HepG2 (cell line): ENCODE data around the gene ZG16B. TPM values are rescaled to one million over a fixed set of nuclear protein-coding genes. Genes with fewer than 3 reads are reported as not detected.

Source experiments
- ATAC-seq: fragments of 200-7000 bp; cut with Tn5 transposase; 3 replicates; pipeline ENCODE4 v1.9.1; 2020; ENCODE audit warnings: mild to moderate bottlenecking, moderate library complexity
- BruUV-seq: library from RNA; stranded (reverse); fragments of 400-500 nt; replicated peaks from 2 replicates; lab custom pipeline; 2021; lab: Mats Ljungman, UMichigan
- CTCF ChIA-PET: fragments of 300-600 bp; formaldehyde crosslinking; extraction: SDS; loops from one replicate; lab custom pipeline; 2021; ENCODE audit warnings: low total read pairs, inconsistent platforms, low intra/inter-chr PET ratio; lab: Yijun Ruan, JAX
- POLR2A ChIA-PET: fragments of 350-600 bp; sonication (Branson Sonifier 250); formaldehyde crosslinking; loops from one replicate; lab custom pipeline; 2020; ENCODE audit warnings: antibody characterized with exemption, inconsistent platforms; lab: Yijun Ruan, JAX
- DNase-seq: peaks from one replicate; pipeline ENCODE4 v3.0.0-alpha.2; 2015; ENCODE audit warnings: low spot score
- FAIRE-seq: peaks from 3 replicates; lab custom pipeline; 2011; peaks lifted over from hg19 to GRCh38; lab: Jason Lieb, UNC
- H2AFZ ChIP-seq: one replicate; pipeline ENCODE4 v1.6.1; 2011; ENCODE audit warnings: low read length, inconsistent platforms
- H3K27ac ChIP-seq: fragments of 300-600 bp; 3 replicates; pipeline ENCODE4 v1.8.0; 2011; ENCODE audit warnings: mixed run types, mild to moderate bottlenecking, mixed read lengths, low read length, inconsistent platforms; ENCODE audit not compliant: insufficient read depth; ENCODE audit errors: extremely low read length
- H3K27me3 ChIP-seq, 2 experiments: fragments of 200-600 bp in 1 of 2; 2 replicates in 1 of 2; 3 replicates in 1 of 2; pipeline versions ENCODE4 v1.6.0 to v1.8.0; 2011; ENCODE audit warnings: low read length in 2 of 2, mild to moderate bottlenecking in 2 of 2, moderate library complexity in 2 of 2, inconsistent platforms in 1 of 2; ENCODE audit not compliant: insufficient read depth in 2 of 2, control insufficient read depth in 1 of 2
- H3K36me3 ChIP-seq, 2 experiments: fragments of 200-600 bp in 1 of 2; replicated peaks in 1 of 2; 2 replicates in 1 of 2; 3 replicates in 1 of 2; pipeline versions ENCODE4 v1.5.1 to v1.8.0; 2011; ENCODE audit warnings: low read length in 2 of 2, inconsistent platforms in 1 of 2; ENCODE audit not compliant: insufficient read depth in 2 of 2, control insufficient read depth in 1 of 2
- H3K4me1 ChIP-seq: 2 replicates; pipeline ENCODE4 v1.5.1; 2012; ENCODE audit warnings: low read length, inconsistent platforms; ENCODE audit not compliant: insufficient read depth
- H3K4me2 ChIP-seq: 2 replicates; pipeline ENCODE4 v1.6.0; 2011; ENCODE audit warnings: low read depth, low read length, inconsistent platforms
- H3K4me3 ChIP-seq, 3 experiments: fragments of 200-600 bp in 1 of 3; sonication (generic), shearing (Covaris generic) in 1 of 3; replicated peaks in 1 of 3; 2 replicates each; pipeline ENCODE4 v1.5.1; 2011 to 2016; ENCODE audit warnings: low read length in 3 of 3, inconsistent platforms in 2 of 3, low read depth in 2 of 3, mild to moderate bottlenecking in 2 of 3, control low read depth in 1 of 3, mixed read lengths in 1 of 3; ENCODE audit not compliant: insufficient read depth in 1 of 3
- H3K79me2 ChIP-seq: one replicate; pipeline ENCODE4 v1.6.1; 2011; ENCODE audit warnings: low read length, inconsistent platforms; ENCODE audit not compliant: insufficient read depth
- H3K9ac ChIP-seq: 2 replicates; pipeline ENCODE4 v1.6.0; 2011; ENCODE audit warnings: mild to moderate bottlenecking, low read depth, low read length, inconsistent platforms; ENCODE audit not compliant: insufficient read depth
- H3K9me3 ChIP-seq: 2 replicates; pipeline ENCODE4 v1.5.1; 2012; ENCODE audit warnings: mild to moderate bottlenecking, low read length
- H4K20me1 ChIP-seq: 2 replicates; pipeline ENCODE4 v1.6.0; 2011; ENCODE audit warnings: inconsistent platforms, mild to moderate bottlenecking, low read length, moderate library complexity; ENCODE audit not compliant: insufficient read depth
- CHCHD3 ChIP-seq: sonication (generic); formaldehyde crosslinking; IDR thresholded peaks from 2 replicates; pipeline ENCODE4 v1.8.0; 2022; ENCODE audit warnings: mild to moderate bottlenecking, missing genetic modification reagents, moderate library complexity
- ELF4 ChIP-seq: sonication (generic); formaldehyde crosslinking; IDR thresholded peaks from 2 replicates; pipeline ENCODE4 v1.5.0; 2020; ENCODE audit warnings: missing genetic modification reagents, mild to moderate bottlenecking, moderate library complexity, borderline replicate concordance
- GATA4 ChIP-seq: sonication (generic); IDR thresholded peaks from 2 replicates; pipeline ENCODE4 v1.6.1; 2016; ENCODE audit warnings: antibody characterized with exemption, low read depth, borderline replicate concordance
- MLXIP ChIP-seq: sonication (generic); formaldehyde crosslinking; IDR thresholded peaks from 2 replicates; pipeline ENCODE4 v1.9.0; 2021; ENCODE audit warnings: missing genetic modification reagents, borderline replicate concordance
- NFE2 ChIP-seq: sonication (generic); formaldehyde crosslinking; IDR thresholded peaks from 2 replicates; pipeline ENCODE4 v1.4.0; 2020; ENCODE audit warnings: missing genetic modification reagents
- TAF1 ChIP-seq: sonication (generic); formaldehyde crosslinking; IDR thresholded peaks from 2 replicates; pipeline ENCODE4 v1.4.0; 2020; ENCODE audit warnings: missing genetic modification reagents
- WGBS: methylation state at CpG from one replicate; pipeline ENCODE4 v1.1.6; 2017; ENCODE audit warnings: low lambda C conversion rate; 5-methylcytosine and 5-hydroxymethylcytosine counted together
- in situ Hi-C: cut with HindIII; loops from 2 replicates; pipeline ENCODE4 v1.10.0; 2017; ENCODE audit warnings: low pct_unique_long_range_greater_than_20kb; ENCODE audit not compliant: extremely low pct_ligation_motif_present
- intact Hi-C: fragments of 100-400 bp; cut with micrococcal nuclease; formaldehyde crosslinking; loops from one replicate; pipeline ENCODE4 v1.10.0; 2022; ENCODE audit not compliant: unreplicated experiment
- polyA plus RNA-seq, 8 experiments: library from polyadenylated mRNA; depleted of rRNA in 3 of 8; stranded (reverse) in 7 of 8; unstranded in 1 of 8; fragments of >200 nt; fragmentation: Illumina TruSeq in 4 of 8; extraction: Trizol in 4 of 8; gene quantifications; 2 replicates each; pipeline versions ENCODE4 v1.2.1 to v1.2.3, GENCODE V29; 2011 to 2016; ENCODE audit warnings: low read depth in 4 of 8, missing spikeins in 1 of 8, mixed read lengths in 1 of 8; ENCODE audit not compliant: insufficient read depth in 1 of 8
- total RNA-seq, 5 experiments: library from RNA; depleted of rRNA; stranded (reverse); fragments of >200 nt; fragmentation: Illumina TruSeq; extraction: Trizol; gene quantifications; 2 replicates each; pipeline ENCODE4 v1.2.3, GENCODE V29; 2016; ENCODE audit warnings: low read depth in 1 of 5

Gene ZG16B
- total and polyA plus RNA-seq, 2 of the 13 experiments (the other 11 are each of a cell fraction or from before 2014, with no cell fraction given): 1.5 to 11.3 TPM

GRCh38 chr16:2828521-2828840, 1.6 kb upstream of the ZG16B start (continued):
- TF ChIP-seq NFE2 (CRISPR knock-in tag): no peak
- TF ChIP-seq ELF4: no peak
- TF ChIP-seq MLXIP (CRISPR knock-in tag): no peak

GRCh38 chr16:2828876-2829430, 1.1 kb upstream of the ZG16B start:
- intact Hi-C loops: no loop called here
- FAIRE-seq: no peak
- ATAC-seq: peak; percentile 19
- Histone ChIP-seq H3K4me2 (peak overlapping the region; percentile 63; the same call in 1 of the 2 replicates), H3K79me2 (no peaks in the 10 kb centered on the region), H2AFZ (no peak overlapping the region), H3K9me3 (no peaks in the 10 kb centered on the region), H3K27ac (no peak overlapping the region), H3K4me1 (peaks cover 41% of the 10 kb centered on the region), H3K9ac (no peak overlapping the region), H3K4me3 (no peak overlapping the region; a peak in 1 of 6 replicates), H3K36me3 (no peaks in the 10 kb centered on the region), H3K27me3 (peaks cover 1 to 76% of the 10 kb centered on the region in 2 experiments)
- in situ Hi-C loops: loop anchor here (5.0 kb wide), 1 partner anchor 42 kb away; the partner anchor contains the start of gene PRSS33
- CTCF ChIA-PET: no interaction called here
- DNase-seq: no peak
- 62% methylated on average over 14 of the region's 17 CpGs for WGBS
- no TSS peak for BruUV-seq
- POLR2A ChIA-PET: interaction anchor here (1.1 to 1.7 kb wide), 3 partner anchors 10 to 77 kb away, joined by 3 to 9 read pairs (median 3); no protein-coding TSS in a partner anchor
- TF ChIP-seq CHCHD3 (CRISPR knock-in tag) (0 out of 2 replicates have a peak, but pooled peaks have one; percentile 28), TAF1 (CRISPR knock-in tag) (no peak), GATA4 (no peak)
- TF ChIP-seq, all 625 proteins: peak for 1
- H4K20me1 ChIP-seq: no peaks in the 10 kb centered on the region
